HCT116 (cell line): ENCODE data around the gene CAPNS1. TPM values are rescaled to one million over a fixed set of nuclear protein-coding genes. Genes with fewer than 3 reads are reported as not detected.

Experiments
- ATAC-seq: fragments of 200-7000 bp; cut with Tn5 transposase; 2 replicates; pipeline ENCODE4 v1.9.1; 2020; ENCODE audit warnings: mild to moderate bottlenecking, moderate library complexity
- BruUV-seq: library from RNA; stranded (reverse); fragments of 400-500 nt; replicated peaks from 2 replicates; lab custom pipeline; 2021; lab: Mats Ljungman, UMichigan
- CTCF ChIA-PET: fragments of 300-600 bp; sonication (Branson Sonifier 250); formaldehyde crosslinking; loops from one replicate; lab custom pipeline; 2021; ENCODE audit warnings: antibody characterized with exemption; lab: Charles Lee
- POLR2A ChIA-PET: fragments of 300-600, 350-600 bp; sonication (Branson Sonifier 250); formaldehyde crosslinking; loops from one replicate; lab custom pipeline; 2021; ENCODE audit warnings: antibody characterized with exemption; lab: Charles Lee
- RAD21 ChIA-PET, 2 experiments: fragments of 300-600 bp; sonication (Branson Sonifier 250); formaldehyde crosslinking; loops; one replicate each; lab custom pipeline; 2023; ENCODE audit warnings: low total read pairs in 2 of 2; ENCODE audit not compliant: uncharacterized antibody in 2 of 2, unreplicated experiment in 2 of 2, low non-redundant PET in 1 of 2; lab: Charles Lee
- DNase-seq: peaks from one replicate; pipeline ENCODE4 v3.0.0-alpha.2; 2010; ENCODE audit warnings: low read depth, low spot score
- H2AFZ ChIP-seq: fragments of 200-600 bp; shearing (Covaris generic), sonication (generic); 2 replicates; pipeline ENCODE4 v1.6.1; 2017; ENCODE audit warnings: low read depth, mixed run types, mixed read lengths, antibody characterized with exemption, low read length; ENCODE audit not compliant: poor library complexity, severe bottlenecking
- H3K27ac ChIP-seq: 2 replicates; pipeline ENCODE4 v1.5.1; 2012; ENCODE audit warnings: low read depth, low read length
- H3K27me3 ChIP-seq: fragments of 200-600 bp; sonication (generic); 2 replicates; pipeline ENCODE4 v1.6.1; 2016; ENCODE audit warnings: mixed run types, low read length, mixed read lengths; ENCODE audit not compliant: insufficient read depth
- H3K36me3 ChIP-seq, 2 experiments: fragments of 200-500 bp in 1 of 2; fragments of 200-600 bp in 1 of 2; sonication (Bioruptor generic) in 1 of 2; sonication (generic) in 1 of 2; 2 replicates each; pipeline versions ENCODE4 v1.5.1 to v1.6.1; 2014 to 2016; ENCODE audit warnings: low read length in 2 of 2, inconsistent platforms in 1 of 2, mixed read lengths in 1 of 2, mixed run types in 1 of 2; ENCODE audit not compliant: insufficient read depth in 2 of 2, control insufficient read depth in 1 of 2
- H3K4me1 ChIP-seq, 2 experiments: fragments of 200-600 bp in 1 of 2; sonication (generic) in 1 of 2; 2 replicates each; pipeline versions ENCODE4 v1.5.1 to v1.6.1; 2012 to 2017; ENCODE audit warnings: low read length in 2 of 2, inconsistent platforms in 1 of 2, mild to moderate bottlenecking in 1 of 2, mixed read lengths in 1 of 2, mixed run types in 1 of 2, moderate library complexity in 1 of 2; ENCODE audit not compliant: insufficient read depth in 2 of 2, control insufficient read depth in 1 of 2
- H3K4me2 ChIP-seq: fragments of 200-600 bp; sonication (generic); 2 replicates; pipeline ENCODE4 v1.6.1; 2017; ENCODE audit warnings: mixed run types, low read length, mixed read lengths
- H3K4me3 ChIP-seq, 2 experiments: fragments of 200-600 bp in 1 of 2; sonication (generic) in 1 of 2; replicated peaks in 1 of 2; 2 replicates each; pipeline ENCODE4 v1.5.1; 2011 to 2016; ENCODE audit warnings: low read length in 2 of 2, control low read depth in 1 of 2, low read depth in 1 of 2, mild to moderate bottlenecking in 1 of 2, mixed read lengths in 1 of 2, mixed run types in 1 of 2
- H3K79me2 ChIP-seq: fragments of 200-600 bp; sonication (generic); 2 replicates; pipeline ENCODE4 v1.6.1; 2017; ENCODE audit warnings: mild to moderate bottlenecking, mixed run types, low read length, moderate library complexity, mixed read lengths; ENCODE audit not compliant: insufficient read depth
- H3K9ac ChIP-seq: fragments of 200-600 bp; sonication (generic); 2 replicates; pipeline ENCODE4 v1.6.1; 2016; ENCODE audit warnings: low read length, mixed read lengths
- H3K9me2 ChIP-seq: fragments of 200-600 bp; sonication (generic), shearing (Covaris generic); 2 replicates; pipeline ENCODE4 v1.6.1; 2017; ENCODE audit warnings: mixed run types, mild to moderate bottlenecking, moderate library complexity; ENCODE audit not compliant: insufficient read depth
- H3K9me3 ChIP-seq, 2 experiments: fragments of 200-500 bp in 1 of 2; fragments of 200-600 bp in 1 of 2; sonication (Bioruptor generic) in 1 of 2; sonication (generic) in 1 of 2; 2 replicates each; pipeline ENCODE4 v1.6.1; 2014 to 2017; ENCODE audit warnings: low read length in 2 of 2, mixed read lengths in 2 of 2, inconsistent platforms in 1 of 2, low read depth in 1 of 2, mild to moderate bottlenecking in 1 of 2, mixed run types in 1 of 2, moderate library complexity in 1 of 2; ENCODE audit not compliant: control insufficient read depth in 1 of 2, insufficient read depth in 1 of 2
- H4K20me1 ChIP-seq: fragments of 200-600 bp; sonication (generic), shearing (Covaris generic); 2 replicates; pipeline ENCODE4 v1.6.1; 2017; ENCODE audit warnings: mixed run types, mild to moderate bottlenecking, moderate library complexity; ENCODE audit not compliant: insufficient read depth
- CEBPB ChIP-seq: IDR thresholded peaks from 2 replicates; pipeline ENCODE4 v1.6.1; 2012; ENCODE audit warnings: low read depth
- EZH2 ChIP-seq: fragments of 200-600 bp; sonication (generic); IDR thresholded peaks from 2 replicates; pipeline ENCODE4 v1.6.1; 2017; ENCODE audit warnings: antibody characterized with exemption, mixed run types
- POLR2A ChIP-seq: IDR thresholded peaks from 2 replicates; pipeline ENCODE4 v1.7.0; 2011; ENCODE audit warnings: borderline replicate concordance; ENCODE audit not compliant: insufficient read depth, insufficient read length; ENCODE audit errors: extremely low read depth
- SIN3A ChIP-seq: IDR thresholded peaks from 2 replicates; pipeline ENCODE4 v1.6.1; 2012; ENCODE audit warnings: low read depth
- SP1 ChIP-seq: IDR thresholded peaks from 2 replicates; pipeline ENCODE4 v1.6.1; 2012; ENCODE audit warnings: low read depth
- TCF7L2 ChIP-seq: IDR thresholded peaks from 2 replicates; pipeline ENCODE4 v1.7.0; 2011; ENCODE audit warnings: borderline replicate concordance, inconsistent platforms; ENCODE audit not compliant: insufficient read depth, insufficient read length; ENCODE audit errors: extremely low read depth
- intact Hi-C: fragments of 100-400 bp; cut with micrococcal nuclease; formaldehyde crosslinking; loops from 2 replicates; pipeline ENCODE4 v1.10.0; 2022
- total RNA-seq: library from RNA; stranded (reverse); gene quantifications from one replicate; pipeline ENCODE4 v1.2.1, GENCODE V29; 2021; ENCODE audit not compliant: unreplicated experiment
- TF ChIP-seq, protein P1 (sequence below): IDR thresholded peaks from 2 replicates; pipeline ENCODE4 v1.6.1; 2012
- TF ChIP-seq, protein P2 (sequence below): IDR thresholded peaks from 2 replicates; pipeline ENCODE4 v1.6.1; 2012

The CAPNS1 gene
- total RNA-seq, 1 experiment from 2014 or later: 621 TPM

DNA sequence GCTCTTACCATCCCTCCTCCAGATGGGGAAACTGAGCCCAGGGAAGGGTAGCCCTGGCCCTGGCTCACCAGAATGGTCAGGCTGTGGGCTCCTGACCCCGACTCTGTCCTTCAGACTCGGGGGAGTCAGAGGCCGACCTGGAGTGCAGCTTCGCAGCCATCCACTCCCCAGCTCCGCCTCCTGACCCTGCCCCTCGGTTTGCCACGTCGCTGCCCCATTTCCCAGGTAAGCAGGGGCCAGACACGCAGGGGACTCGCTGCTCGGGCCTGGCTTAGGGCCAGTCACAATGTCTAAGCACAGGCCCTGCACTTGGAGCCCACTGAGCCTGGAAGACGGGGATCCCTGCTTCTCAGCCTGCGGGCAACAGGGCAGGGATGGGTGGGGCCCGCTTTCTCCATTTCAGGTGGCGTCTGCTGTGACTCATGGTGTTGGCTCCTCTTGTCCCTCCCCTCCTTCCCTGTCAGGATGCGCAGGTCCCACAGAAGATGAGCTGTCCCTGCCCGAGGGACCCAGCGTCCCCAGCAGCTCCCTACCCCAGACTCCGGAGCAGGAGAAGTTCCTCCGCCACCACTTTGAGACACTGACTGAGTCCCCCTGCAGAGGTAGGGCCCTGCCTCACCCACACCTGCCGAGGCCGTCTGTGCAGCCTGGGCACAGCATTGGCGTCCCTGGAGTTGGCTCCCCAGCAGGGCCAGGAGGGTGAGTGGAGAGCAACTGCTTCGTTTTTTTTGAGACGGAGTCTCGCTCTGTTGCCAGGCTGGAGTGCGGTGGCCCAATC, 38.1 kb upstream of the CAPNS1 start:
- POLR2A ChIA-PET: no interaction called here
- CTCF ChIA-PET: no interaction called here
- Histone ChIP-seq H3K27ac (no peak overlapping the region), H2AFZ (no peak overlapping the region), H4K20me1 (no peaks in the 10 kb centered on the region), H3K4me3 (no peak overlapping the region), H3K4me2 (no peak overlapping the region), H3K9me2 (no peaks in the 10 kb centered on the region), H3K4me1 (peaks cover 0 to 21% of the 10 kb centered on the region in 2 experiments; a peak in 2 of 4 replicates), H3K9ac (no peak overlapping the region), H3K79me2 (no peaks in the 10 kb centered on the region), H3K36me3 (peaks cover 10 to 28% of the 10 kb centered on the region in 2 experiments; a peak in 3 of 4 replicates), H3K27me3 (no peaks in the 10 kb centered on the region), H3K9me3 (no peaks in the 10 kb centered on the region)
- ATAC-seq: no peak
- RAD21 ChIA-PET: no interaction called here
- DNase-seq: no peak
- no peak for TF ChIP-seq SIN3A
- TF ChIP-seq, protein P1, sequence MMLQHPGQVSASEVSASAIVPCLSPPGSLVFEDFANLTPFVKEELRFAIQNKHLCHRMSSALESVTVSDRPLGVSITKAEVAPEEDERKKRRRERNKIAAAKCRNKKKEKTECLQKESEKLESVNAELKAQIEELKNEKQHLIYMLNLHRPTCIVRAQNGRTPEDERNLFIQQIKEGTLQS: no peak
- TF ChIP-seq SP1: no peak
- no peak for TF ChIP-seq EZH2
- intact Hi-C loops: no loop called here
- BruUV-seq: no TSS peak

DNA sequence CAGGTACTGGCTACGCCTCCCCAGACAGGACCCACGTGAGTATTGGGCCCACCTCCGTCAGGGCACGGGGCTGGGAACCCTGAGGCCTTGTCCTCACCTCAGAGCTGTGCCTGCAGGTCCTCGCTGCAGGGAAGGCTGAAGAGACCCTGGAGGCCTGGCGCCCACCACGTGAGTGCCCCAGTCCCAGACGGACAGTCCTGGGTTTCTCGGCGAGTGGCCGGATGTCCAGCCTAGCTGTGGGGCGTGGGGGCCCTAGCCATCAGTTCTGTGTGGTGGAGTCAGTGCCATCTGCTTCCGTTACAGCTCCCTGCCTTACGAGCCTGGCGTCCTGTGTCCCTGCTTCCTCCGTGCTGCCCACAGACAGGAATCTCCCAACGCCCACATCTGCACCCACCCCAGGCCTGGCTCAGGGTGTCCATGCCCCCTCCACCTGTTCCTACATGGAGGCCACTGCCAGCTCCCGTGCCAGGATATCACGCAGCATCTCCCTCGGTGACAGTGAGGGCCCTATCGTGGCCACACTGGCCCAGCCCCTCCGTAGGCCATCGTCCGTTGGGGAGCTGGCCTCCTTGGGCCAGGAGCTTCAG, 36.7 kb upstream of the CAPNS1 start:
- ChIA-PET RAD21 (no interaction called here), POLR2A (no interaction called here), CTCF (no interaction called here)
- no peak overlapping the region for H3K4me2 ChIP-seq
- H3K36me3 ChIP-seq: peaks cover 10 to 28% of the 10 kb centered on the region in 2 experiments; a peak in 3 of 4 replicates
- H2AFZ ChIP-seq: no peak overlapping the region
- no peak for ATAC-seq
- H3K27me3 ChIP-seq: no peaks in the 10 kb centered on the region
- no peak overlapping the region for H3K4me3 ChIP-seq
- H3K9ac ChIP-seq: no peak overlapping the region
- BruUV-seq: no TSS peak
- peaks cover 0 to 21% of the 10 kb centered on the region in 2 experiments; a peak in 2 of 4 replicates for H3K4me1 ChIP-seq
- H3K27ac ChIP-seq: no peak overlapping the region
- DNase-seq: no peak
- no peaks in the 10 kb centered on the region for H3K9me2 ChIP-seq
- H3K9me3 ChIP-seq: no peaks in the 10 kb centered on the region
- H3K79me2 ChIP-seq: no peaks in the 10 kb centered on the region
- no peak for TF ChIP-seq CEBPB
- no peak for TF ChIP-seq POLR2A
- no peak for TF ChIP-seq TCF7L2
- TF ChIP-seq, protein P2, sequence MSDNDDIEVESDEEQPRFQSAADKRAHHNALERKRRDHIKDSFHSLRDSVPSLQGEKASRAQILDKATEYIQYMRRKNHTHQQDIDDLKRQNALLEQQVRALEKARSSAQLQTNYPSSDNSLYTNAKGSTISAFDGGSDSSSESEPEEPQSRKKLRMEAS: no peak
- H4K20me1 ChIP-seq: no peaks in the 10 kb centered on the region
- intact Hi-C loops: no loop called here
